Left lobe of liver (tissue), 2 donors: ENCODE measurements around the gene CPA2. TPM values are rescaled to one million over a fixed set of nuclear protein-coding genes. Genes with fewer than 3 reads are reported as not detected.
"Not testable (repeated sequence)": the region's sequence is repeated elsewhere in the genome, so short reads cannot be mapped to it uniquely, and the experiment has no call there.

Source experiments
- ATAC-seq: fragments of 200-7000 bp; cut with Tn5 transposase; one replicate; pipeline ENCODE4 v1.9.1; 2020; ENCODE audit warnings: mild to moderate bottlenecking, moderate library complexity
- DNase-seq: peaks from one replicate; pipeline ENCODE4 v3.0.0-alpha.2; 2020; ENCODE audit warnings: low spot score
- total RNA-seq: library from RNA; stranded (reverse); gene quantifications from one replicate; pipeline ENCODE4 v1.2.1, GENCODE V29; 2021
- donor health status: DM: no; HTN: no; CAD: no; lungs with moderate emphysema.
- donor health status: DM: no; HTN: yes; CAD: no.

The CPA2 gene
- total RNA-seq, 1 donor from 2014 or later: 1.9 TPM

DNA sequence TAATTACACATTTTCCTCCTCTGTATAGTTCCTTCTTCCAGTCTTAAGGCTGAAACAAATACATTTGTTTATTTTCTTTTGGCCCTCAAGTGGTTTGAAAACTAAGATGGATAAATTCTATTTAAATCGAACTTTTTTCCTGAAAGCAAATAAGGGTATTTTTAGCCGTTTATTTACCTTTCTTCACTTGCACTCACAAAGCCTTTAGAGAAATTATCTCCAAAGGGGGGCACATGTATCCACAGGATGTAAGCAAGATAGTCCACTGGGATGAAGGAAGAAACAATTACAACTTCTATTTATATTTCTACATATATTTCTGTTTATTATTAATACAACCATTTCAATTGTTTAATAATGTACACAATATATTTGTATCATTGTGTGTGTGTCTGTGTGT, 36.5 kb downstream of the CPA2 start:
- ATAC-seq (no peak), DNase-seq (no peak)

DNA sequence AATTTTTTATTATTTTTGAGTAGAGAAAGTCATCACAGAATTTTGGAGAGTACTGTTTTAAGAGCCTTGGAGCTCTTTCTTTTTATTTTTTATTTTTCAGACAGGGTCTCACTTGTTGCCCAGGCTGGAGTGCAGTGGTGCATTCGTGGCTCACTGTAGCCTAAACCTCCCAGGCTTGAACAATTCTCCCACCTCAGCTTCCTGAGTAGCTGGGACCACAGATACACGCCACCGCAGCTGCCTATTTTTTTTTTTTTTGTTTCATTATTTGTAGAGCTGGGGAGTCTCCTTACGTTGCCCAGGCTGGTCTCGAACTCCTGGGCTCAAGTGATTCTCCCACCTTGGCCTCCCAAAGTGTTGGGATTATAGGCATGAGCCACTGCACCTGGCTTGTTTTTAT, 36.9 kb downstream of the CPA2 start:
- ATAC-seq (no peak), DNase-seq (no peak)

DNA sequence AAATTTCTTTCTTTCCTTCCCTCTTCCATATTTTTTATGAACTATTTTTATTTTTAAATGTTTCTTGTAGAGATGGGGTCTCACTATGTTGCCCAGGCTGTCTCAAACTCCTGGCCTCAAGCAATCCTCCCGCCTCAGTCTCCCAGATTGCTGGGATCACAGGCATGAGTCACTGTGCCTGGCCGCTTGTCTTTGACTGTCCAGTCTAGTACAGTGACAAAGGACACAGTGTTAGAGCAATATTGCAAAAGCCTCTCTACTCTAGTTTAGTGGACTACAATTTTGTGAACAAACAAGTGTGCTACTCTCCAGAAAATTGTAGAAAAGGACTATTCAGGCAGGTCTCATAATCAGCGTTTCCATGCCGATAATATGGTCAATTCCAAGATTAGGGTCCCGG, 37.3 kb downstream of the CPA2 start:
- DNase-seq (no peak), ATAC-seq (no peak)

DNA sequence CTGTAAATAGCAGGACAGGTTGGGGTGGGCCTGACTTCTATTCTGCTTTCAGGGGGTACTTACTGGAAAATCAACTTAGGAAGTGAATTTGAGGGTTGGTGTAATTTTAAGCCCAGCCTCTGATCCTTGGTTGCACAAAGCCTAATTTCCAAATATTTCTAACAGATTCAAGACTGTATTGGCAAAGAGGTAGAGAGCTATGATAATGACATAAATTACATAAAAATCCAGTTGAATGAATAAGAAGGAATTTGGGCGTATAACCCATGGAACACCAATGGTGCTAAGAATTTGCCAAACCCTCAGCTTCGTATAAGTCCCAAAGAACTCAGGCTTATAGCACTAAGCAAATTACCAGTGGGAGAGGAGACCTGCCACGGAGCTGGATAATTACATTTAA, 38.2 kb downstream of the CPA2 start:
- ATAC-seq: no peak

DNA sequence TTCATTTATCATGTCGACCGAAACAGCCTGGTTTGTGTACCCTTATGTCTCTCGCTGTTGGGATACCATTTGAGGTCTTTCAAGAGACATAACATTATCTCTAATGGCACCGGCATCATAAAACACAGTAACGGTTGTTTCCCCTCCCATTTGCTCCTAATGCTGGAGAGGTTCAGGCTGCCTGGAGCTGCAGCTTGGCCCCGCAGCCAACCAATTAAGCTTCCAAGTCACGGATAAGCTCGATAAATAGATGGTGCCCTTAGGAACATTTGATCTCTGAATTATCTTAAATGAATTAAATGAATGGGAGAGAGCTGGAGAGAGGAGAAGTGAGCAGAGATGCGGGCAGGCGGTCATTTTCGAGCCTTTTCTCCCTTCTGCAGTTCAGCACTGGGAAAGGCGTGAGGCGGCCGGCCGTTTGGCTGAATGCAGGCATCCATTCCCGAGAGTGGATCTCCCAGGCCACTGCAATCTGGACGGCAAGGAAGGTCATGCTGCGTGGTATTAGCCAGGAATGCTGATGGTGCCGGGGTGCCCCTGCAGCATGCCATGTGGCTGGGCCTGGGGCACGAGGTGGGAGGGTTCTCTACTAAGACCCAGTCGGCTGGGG, 38.9 kb downstream of the CPA2 start:
- no peak for DNase-seq
- no peak for ATAC-seq

More for the DNA sequence above, 38.2 kb downstream of the CPA2 start:
- no peak for DNase-seq

DNA sequence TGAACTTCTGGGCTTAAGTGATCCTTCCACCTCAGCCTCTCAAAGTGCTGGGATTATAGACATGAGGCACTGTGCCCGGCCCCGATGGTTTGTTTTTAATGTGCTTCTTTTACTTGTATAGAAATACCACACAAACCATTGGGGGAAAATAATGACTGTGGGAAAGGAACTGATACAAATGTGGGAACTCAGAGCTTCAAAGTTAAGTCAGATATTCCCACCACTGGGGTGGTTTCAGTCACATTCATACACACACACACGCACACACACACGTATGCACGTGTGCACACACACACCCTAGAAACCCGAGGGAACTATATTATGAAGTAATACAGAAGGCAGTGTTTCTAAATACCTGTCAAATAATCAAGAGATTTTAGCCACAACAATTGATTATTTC, 43.3 kb downstream of the CPA2 start:
- no peak for DNase-seq
- no peak for ATAC-seq

DNA sequence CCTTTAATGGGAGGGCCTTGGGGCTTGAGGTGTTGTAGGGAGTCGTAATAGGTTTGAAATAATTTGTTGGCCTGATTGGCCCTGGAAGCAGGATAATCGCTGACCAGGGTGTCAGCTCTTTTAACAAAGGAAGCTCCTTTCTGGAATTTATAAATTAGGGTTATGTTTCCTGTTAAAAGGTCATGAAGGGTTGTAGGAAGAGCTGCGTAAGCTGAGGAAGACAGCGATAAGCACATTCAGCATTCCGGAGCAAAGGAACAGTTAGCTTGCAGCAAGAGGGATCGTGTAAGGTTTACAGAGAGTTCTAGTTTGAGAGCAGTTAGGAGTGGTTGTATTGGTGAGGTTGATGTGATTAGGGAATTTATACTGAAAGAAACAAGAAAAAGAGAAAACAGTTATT, 47.6 kb downstream of the CPA2 start:
- ATAC-seq: peak; percentile 44
- no peak for DNase-seq

DNA sequence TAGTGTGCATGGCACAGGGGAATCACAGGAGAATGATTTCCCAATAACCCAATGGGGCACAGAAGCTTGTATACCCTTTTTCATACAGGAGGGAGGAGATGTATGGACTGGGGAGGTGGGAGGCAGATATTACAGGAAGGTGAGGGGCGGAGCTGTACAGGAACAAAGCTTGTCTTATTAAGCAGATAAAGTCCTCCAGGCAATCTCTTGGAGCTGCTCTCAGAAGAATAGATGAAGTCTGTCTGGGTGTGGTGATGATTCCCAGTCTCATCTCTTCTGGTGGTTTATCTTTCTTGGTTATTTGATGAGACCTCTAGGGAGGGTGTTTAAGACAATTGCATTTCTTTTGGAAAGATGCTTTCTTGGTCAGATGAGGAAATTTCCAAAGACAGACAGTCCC, 52.9 kb downstream of the CPA2 start:
- ATAC-seq (no peak), DNase-seq (no peak)

DNA sequence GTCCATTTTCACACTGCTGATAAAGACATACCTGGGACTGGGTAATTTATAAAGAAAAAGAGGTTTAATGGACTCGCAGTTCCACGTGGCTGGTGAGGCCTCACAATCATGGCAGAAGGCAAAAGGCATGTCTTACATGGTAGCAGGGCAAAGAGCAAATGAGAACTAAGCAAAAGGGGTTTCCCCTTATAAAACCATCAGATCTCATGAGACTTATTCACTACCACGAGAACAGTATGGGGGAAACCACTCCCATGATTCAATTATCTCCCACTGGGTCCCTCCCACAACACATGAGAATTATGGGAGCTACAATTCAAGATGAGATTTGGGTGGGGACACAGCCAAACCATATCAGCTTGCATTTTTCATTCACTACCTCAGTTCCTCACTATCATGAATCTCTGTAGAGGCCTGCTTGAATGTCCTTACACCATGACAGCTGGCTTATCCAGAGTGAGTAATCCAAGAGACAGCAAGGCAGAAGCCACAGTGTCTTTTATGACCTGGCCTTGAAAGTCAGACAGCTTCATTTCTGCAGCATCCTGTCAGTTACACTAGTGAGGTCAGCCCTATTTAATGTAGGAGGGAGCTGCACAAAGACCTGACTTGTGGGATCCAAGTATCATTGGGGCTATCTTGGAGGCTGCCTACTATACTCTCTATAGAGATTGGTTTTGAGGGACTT, 55.0 kb downstream of the CPA2 start:
- ATAC-seq: not testable (repeated sequence)

DNA sequence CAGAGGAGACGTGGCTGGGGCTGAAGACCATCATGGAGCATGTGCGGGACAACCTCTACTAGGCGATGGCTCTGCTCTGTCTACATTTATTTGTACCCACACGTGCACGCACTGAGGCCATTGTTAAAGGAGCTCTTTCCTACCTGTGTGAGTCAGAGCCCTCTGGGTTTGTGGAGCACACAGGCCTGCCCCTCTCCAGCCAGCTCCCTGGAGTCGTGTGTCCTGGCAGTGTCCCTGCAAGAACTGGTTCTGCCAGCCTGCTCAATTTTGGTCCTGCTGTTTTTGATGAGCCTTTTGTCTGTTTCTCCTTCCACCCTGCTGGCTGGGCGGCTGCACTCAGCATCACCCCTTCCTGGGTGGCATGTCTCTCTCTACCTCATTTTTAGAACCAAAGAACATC, 56.0 kb downstream of the CPA2 start:
- DNase-seq: no peak
- ATAC-seq: no peak

More for the DNA sequence above, 55.0 kb downstream of the CPA2 start:
- DNase-seq: not testable (repeated sequence)

DNA sequence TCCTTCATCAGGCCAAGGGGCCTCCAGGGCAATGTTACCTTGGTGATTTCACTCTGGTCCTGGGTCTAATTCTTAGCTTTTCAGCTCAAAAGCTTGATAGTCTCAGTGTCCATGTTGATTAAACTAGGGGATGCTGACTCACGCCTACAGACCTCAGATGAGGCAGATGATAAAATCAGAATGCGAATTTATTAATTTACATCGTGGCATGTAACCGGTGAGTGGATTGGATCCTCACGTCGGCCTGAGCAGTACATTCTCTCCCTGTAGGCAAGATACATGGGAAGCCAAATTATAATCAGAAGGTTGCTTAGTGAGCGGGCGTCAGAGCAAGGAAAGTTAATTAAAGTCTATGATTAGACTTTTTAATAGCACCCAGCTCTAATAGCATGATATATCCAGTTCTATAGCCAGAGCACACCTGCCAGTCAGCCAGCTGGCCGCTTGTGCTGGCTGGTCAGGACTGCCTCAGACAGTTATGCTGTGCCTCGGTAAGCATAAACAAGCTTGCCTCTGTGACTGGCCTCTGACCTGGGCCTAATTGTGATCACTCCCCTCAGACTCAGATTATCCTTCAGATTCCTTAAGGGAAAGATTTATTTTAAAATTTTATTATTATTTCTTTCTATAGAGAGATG, 57.8 kb downstream of the CPA2 start:
- DNase-seq (no peak), ATAC-seq (no peak)

DNA sequence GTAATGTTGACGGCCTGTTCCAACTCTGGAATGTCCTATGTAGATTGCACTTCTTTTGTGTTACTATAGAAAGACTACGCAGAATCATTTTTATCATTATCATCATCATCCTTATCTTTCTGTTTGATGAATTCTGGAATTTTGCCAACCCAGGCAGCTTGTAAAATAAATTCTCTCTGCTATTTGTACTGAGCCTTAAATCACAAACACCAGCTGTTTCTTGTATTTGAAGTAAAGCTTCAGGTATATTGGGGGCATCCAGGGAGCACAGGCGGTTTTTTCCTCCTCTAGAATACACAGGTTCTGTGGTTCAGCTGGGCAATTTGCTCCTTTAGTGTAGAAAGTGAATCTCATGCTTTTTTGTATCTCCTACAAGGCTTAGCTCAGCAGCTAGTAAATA, 63.0 kb downstream of the CPA2 start:
- no peak for ATAC-seq

DNA sequence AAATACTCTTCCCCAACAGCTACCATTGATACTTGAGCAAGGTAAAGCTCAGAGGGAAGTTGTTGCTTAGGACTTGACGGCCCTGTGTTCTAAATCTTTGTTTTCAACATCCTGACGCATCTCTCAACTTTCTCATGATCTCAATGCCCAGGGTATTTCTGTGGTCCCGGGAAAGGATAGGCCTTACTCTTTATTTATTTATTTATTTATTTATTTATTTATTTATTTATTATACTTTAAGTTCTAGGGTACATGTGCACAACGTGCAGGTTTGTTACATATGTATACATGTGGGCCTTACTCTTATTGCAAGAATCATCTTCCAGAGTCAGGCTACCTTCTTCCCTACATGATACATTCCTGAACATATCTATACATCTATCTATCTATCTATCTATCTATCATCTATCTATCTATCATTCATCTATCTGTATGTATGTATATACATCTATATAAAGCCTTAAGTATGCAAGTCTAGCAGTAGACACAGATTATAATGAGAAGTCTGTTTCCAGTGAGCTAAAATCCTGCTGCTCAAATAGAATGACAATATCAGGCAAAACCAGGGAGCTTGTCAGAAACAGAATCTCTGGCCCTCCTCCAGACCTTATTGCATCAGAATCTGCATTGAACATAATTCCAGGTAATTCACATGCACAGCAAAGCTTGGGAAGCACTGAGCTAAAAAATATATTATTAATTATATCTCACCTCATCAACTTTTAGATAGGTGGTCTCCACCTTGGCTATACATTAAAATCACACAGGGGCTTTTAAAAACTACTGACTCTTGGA, 65.8 kb downstream of the CPA2 start:
- DNase-seq (no peak), ATAC-seq (no peak)

More for the DNA sequence above, 63.0 kb downstream of the CPA2 start:
- DNase-seq: no peak

DNA sequence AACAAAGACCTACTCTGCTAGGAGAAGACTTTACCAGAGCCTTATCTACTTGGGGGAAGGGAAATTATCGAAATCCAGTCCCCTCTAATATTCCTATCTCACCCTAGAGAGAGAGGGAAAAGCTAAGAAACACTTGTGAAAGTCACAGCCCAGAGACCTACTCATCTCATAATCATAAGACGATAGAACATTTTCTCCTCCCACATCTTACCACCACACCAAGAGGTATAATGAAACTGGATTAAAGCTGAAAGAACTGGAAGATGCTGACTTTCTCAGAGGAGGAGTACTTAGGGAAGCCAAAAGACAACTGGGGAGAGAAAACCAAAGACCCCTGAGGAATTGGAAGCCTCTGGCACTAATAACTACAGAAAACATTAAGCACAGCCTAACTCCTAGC, 67.2 kb downstream of the CPA2 start:
- no peak for ATAC-seq
- DNase-seq: no peak

DNA sequence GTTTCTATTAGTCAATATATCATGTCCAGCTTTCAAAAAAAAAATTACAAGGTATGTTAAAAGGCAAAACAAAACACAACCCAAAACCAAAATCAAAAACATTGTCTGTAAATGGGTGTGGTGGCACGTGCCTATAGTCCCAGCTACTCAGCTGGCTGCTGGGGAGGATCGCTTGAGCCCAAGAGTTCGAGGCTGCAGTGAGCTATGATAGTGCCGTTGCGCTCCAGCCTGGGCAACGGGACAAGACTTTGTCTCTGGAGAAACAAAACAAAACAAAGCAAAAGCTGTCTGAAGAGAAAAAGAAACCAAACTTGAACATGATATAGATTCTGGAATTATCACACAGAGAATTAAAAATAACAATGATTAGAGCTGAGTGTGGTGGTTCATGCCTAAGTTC, 67.6 kb downstream of the CPA2 start:
- ATAC-seq (no peak), DNase-seq (no peak)

DNA sequence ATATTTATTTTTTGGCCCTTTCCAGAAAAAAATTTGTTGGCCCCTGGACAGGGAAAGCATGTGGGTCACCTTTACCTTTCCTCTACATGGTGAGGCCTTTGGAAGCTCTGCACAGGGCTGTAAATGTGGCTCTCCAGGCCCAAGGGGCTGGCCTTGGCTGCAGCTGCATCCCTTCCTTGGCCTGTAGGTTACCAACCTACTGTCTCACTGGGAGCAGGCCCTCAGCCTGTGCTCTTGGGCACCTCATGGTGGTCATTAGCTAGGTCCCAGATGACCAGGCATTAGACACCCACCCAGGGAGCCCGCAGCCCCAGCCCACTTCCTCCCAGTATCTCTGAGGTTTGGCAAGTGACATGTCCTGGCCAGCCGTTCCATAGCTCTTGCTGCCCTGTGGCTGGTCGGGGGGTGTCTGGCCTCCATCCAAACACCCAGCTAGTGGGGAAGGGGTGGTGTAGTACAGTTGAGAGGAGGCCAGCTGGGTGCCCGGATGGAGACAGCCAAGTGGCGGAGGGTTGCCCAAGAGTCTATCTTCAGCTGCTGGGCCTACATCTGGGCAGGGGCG, 70.8 kb downstream of the CPA2 start:
- DNase-seq: no peak
- ATAC-seq: no peak

DNA sequence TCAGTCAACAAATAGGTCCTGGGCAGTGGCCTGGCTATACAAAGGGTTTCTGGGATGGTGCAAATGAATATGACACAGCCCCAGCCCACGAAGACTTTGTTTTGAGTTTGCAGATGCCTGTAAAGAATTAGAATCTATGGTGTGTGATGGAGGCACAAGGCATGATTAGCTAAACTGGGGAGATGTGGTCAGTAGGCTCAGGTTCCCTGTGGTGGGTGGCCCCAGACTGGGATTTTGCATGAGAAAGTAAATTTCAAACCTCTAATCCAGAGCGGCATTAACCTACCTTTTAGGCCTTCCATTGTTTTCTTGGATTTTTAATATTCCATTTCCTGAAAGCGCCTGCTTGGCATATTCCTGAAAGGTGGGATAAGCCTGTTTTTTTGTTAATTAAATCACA, 71.6 kb downstream of the CPA2 start:
- DNase-seq: no peak
- ATAC-seq: no peak
